K562 treated with DMSO at 1 percent for 4 hours (cell line): Measurements from ENCODE around the gene NR2F2. TPM values are rescaled to one million over a fixed set of nuclear protein-coding genes. Genes with fewer than 3 reads are reported as not detected.

Source experiments
- total RNA-seq: library from RNA; unstranded; fragments of 300-600 nt; gene quantifications from 2 replicates; pipeline ENCODE4 v1.2.3, GENCODE V29; 2022; ENCODE audit not compliant: insufficient read depth

The NR2F2 gene
- 10.8 and 19.7 TPM in 2 replicates for total RNA-seq

GRCh38 chr15:96330450-96331143 lies at the start of gene NR2F2:
Gene NR2F2, plus strand, starts transcription at chr15:96330700. Its CDS starts 1,406 bp downstream, at chr15:96332106.

